Measurements from ENCODE around the gene IL6ST. TPM values are rescaled to one million over a fixed set of nuclear protein-coding genes. Genes with fewer than 3 reads are reported as not detected.
A peak's percentile ranks its signal among the peaks of the same experiment; 100 is the strongest.

IL6ST gene
- total RNA-seq, 1 donor from 2014 or later = 65.1 TPM

DNA sequence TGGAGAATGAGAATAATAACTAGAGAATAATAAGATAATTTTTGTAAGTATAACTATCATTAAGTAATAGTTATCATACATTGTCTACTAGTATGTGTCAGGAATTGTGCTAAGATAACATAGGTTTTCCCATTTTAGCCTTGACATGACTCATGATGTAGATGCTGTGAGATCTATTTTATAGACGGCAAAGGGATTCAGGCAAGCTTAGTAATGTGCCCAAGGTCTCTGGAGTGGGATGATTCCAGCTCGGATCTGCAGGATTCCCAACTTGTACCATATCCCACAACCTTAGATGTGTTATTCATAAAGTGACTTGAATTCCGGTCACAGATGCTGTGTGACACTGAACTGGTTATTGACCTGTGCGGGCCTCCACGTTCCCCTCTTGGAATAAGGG lies 92.1 kb downstream of the IL6ST start:
- intact Hi-C loops (cut with micrococcal nuclease) = loop anchor here (2.0 to 10.0 kb wide), 6 partner anchors 34 to 728 kb away; partner anchors contain the start of genes CDC20B and SLC38A9
- H3K27ac Mint-ChIP-seq = peak overlapping the region; percentile 67

DNA sequence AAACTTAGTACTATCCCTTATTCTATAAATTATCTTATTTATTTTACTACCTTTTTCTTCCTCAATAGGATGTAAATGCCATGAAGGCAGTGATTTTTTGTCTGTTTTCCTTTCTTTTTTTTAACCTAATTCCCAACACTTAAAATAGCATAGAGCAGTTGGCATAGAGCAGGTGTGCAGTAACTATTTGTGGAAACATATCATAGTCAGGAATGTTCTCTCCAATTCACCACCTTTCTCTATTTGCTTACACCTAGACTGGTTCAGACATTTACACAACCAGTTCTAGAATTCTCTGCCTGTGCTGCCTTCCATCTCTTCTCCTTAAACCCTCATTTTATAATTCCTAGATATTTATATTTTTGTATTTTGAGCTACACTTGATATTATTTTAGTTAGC lies 94.0 kb downstream of the IL6ST start:
- DNase-seq = no peak
- H3K4me1 Mint-ChIP-seq = peaks cover 50% of the 10 kb centered on the region
- peaks cover 1% of the 10 kb centered on the region for H3K36me3 Mint-ChIP-seq (ENCODE audit: low read depth)
- no peaks in the 10 kb centered on the region for H3K27me3 Mint-ChIP-seq
- intact Hi-C loops (cut with micrococcal nuclease) = loop anchor here (5.0 to 10.0 kb wide), 4 partner anchors 138 to 726 kb away; partner anchors contain the start of genes CDC20B and SLC38A9
- no peak overlapping the region for H3K4me3 Mint-ChIP-seq
- no peak overlapping the region for H3K27ac Mint-ChIP-seq
- H3K9me3 Mint-ChIP-seq = no peaks in the 10 kb centered on the region

More for the DNA sequence above, 92.1 kb downstream of the IL6ST start:
- Mint-ChIP-seq H3K27me3 (no peaks in the 10 kb centered on the region), H3K9me3 (no peaks in the 10 kb centered on the region), H3K36me3 (ENCODE audit: low read depth) (peaks cover 1% of the 10 kb centered on the region), H3K4me3 (peak overlapping the region; percentile 67), H3K4me1 (peaks cover 47% of the 10 kb centered on the region)
- no peak for DNase-seq

DNA sequence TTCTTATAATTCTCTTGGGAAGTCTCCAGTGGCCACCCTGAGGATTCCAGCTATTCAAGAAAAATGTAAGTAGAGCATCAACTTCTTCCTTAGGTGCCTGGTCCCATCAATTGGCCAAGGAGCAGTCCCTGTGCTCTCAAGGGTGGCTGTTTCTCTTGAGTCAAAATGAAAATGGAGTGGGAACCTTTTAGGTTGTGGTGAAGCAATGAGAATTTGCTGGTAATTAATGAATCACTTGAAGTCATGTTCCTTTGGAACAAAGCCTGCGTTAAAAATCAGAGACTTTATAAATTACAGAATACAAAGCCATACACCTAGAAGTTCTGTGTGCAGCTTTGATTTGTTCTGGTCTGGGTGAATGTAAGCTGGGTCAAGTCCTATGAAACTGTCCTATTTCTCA lies 94.7 kb downstream of the IL6ST start:
- Mint-ChIP-seq H3K27ac (peak overlapping the region; percentile 66), H3K9me3 (no peaks in the 10 kb centered on the region), H3K4me3 (no peak overlapping the region), H3K27me3 (no peaks in the 10 kb centered on the region), H3K36me3 (ENCODE audit: low read depth) (peaks cover 1% of the 10 kb centered on the region), H3K4me1 (peaks cover 43% of the 10 kb centered on the region)
- no peak for DNase-seq
- intact Hi-C loops (cut with micrococcal nuclease) = loop anchor here (5.0 to 10.0 kb wide), 4 partner anchors 138 to 725 kb away; partner anchors contain the start of genes CDC20B and SLC38A9

DNA sequence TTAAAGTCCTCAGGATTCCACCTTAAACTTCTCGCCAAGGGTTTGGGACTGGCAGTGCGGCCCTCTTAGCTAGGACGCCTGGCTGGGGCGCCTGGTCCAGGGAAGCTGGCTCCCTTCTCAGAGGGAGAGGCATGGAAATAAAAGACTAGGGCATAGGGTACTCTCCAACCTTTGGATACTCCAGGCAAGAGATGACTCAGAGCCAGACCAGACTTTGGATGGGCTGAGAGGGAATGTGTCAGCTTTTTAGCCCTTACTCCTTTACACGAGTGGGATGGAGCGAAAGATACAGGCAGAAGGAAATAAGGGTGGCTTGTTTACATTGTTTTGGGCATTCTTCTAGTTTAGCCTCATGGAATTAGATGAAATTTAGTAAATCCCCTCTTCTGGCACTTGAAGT lies 95.4 kb downstream of the IL6ST start:
- Mint-ChIP-seq H3K4me3 (no peak overlapping the region), H3K9me3 (no peaks in the 10 kb centered on the region), H3K27ac (peak overlapping the region; percentile 52), H3K4me1 (peaks cover 41% of the 10 kb centered on the region), H3K36me3 (ENCODE audit: low read depth) (peaks cover 1% of the 10 kb centered on the region), H3K27me3 (no peaks in the 10 kb centered on the region)
- intact Hi-C loops (cut with micrococcal nuclease) = no loop called here
- no peak for DNase-seq

DNA sequence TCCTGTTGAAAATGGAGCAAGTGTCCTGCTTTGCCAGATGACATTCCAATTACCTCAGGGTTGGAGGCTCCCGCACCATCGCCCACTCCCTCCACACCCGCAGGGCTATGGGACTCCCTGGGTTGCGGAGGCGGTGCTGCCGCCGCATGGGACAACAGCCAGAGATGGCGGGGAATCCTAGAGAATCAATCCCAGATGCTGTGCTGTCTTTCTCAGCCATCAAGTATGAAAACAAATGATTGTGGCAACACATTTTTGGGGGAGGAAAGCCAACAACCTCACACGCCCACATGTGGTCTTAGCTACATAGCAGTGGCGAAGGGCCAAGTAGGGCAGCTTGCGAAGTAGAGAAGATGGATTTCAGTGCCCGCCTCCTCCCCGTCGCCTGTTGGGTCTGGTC lies 96.9 kb downstream of the IL6ST start:
- no peak overlapping the region for H3K4me3 Mint-ChIP-seq

GRCh38 chr5:55897206-55897894 lies 97.4 kb downstream of the IL6ST start:
- Mint-ChIP-seq H3K4me3 (no peak overlapping the region), H3K4me1 (peaks cover 31% of the 10 kb centered on the region), H3K27ac (peak overlapping the region; percentile 23), H3K27me3 (no peaks in the 10 kb centered on the region), H3K36me3 (ENCODE audit: low read depth) (peaks cover 1% of the 10 kb centered on the region), H3K9me3 (peaks cover 4% of the 10 kb centered on the region)
- DNase-seq = no peak
- intact Hi-C loops (cut with micrococcal nuclease) = no loop called here

More for the DNA sequence above, 96.9 kb downstream of the IL6ST start:
- peaks cover 32% of the 10 kb centered on the region for H3K4me1 Mint-ChIP-seq
- H3K9me3 Mint-ChIP-seq = no peaks in the 10 kb centered on the region
- peaks cover 1% of the 10 kb centered on the region for H3K36me3 Mint-ChIP-seq (ENCODE audit: low read depth)
- intact Hi-C loops (cut with micrococcal nuclease) = no loop called here
- no peak overlapping the region for H3K27ac Mint-ChIP-seq
- DNase-seq = no peak
- H3K27me3 Mint-ChIP-seq = no peaks in the 10 kb centered on the region

- Mint-ChIP-seq H3K9me3 (peaks cover 4% of the 10 kb centered on the region), H3K36me3 (ENCODE audit: low read depth) (peaks cover 1% of the 10 kb centered on the region), H3K4me1 (peaks cover 31% of the 10 kb centered on the region), H3K27ac (no peak overlapping the region), H3K4me3 (no peak overlapping the region), H3K27me3 (no peaks in the 10 kb centered on the region)
- DNase-seq = no peak
- intact Hi-C loops (cut with micrococcal nuclease) = no loop called here
These were observed 98.1 kb downstream of the IL6ST start for GRCh38 chr5:55896663-55897062.

- Mint-ChIP-seq H3K27me3 (no peaks in the 10 kb centered on the region), H3K4me1 (peaks cover 31% of the 10 kb centered on the region), H3K27ac (no peak overlapping the region), H3K9me3 (peaks cover 4% of the 10 kb centered on the region), H3K4me3 (no peak overlapping the region), H3K36me3 (ENCODE audit: low read depth) (peaks cover 4% of the 10 kb centered on the region)
- no peak for DNase-seq
- intact Hi-C loops (cut with micrococcal nuclease) = no loop called here
These were observed 98.5 kb downstream of the IL6ST start for GRCh38 chr5:55896238-55896637.

- H3K27me3 Mint-ChIP-seq = no peaks in the 10 kb centered on the region
- no peak overlapping the region for H3K4me3 Mint-ChIP-seq
- peaks cover 4% of the 10 kb centered on the region for H3K9me3 Mint-ChIP-seq
- H3K27ac Mint-ChIP-seq = no peak overlapping the region
- intact Hi-C loops (cut with micrococcal nuclease) = no loop called here
- peaks cover 27% of the 10 kb centered on the region for H3K4me1 Mint-ChIP-seq
- DNase-seq = no peak
- H3K36me3 Mint-ChIP-seq (ENCODE audit: low read depth) = peaks cover 4% of the 10 kb centered on the region
These were observed 99.4 kb downstream of the IL6ST start for GRCh38 chr5:55895346-55895745.

GRCh38 chr5:55894135-55894534 lies 100.6 kb downstream of the IL6ST start:
- Mint-ChIP-seq H3K36me3 (ENCODE audit: low read depth) (peaks cover 2% of the 10 kb centered on the region), H3K4me1 (peaks cover 18% of the 10 kb centered on the region), H3K4me3 (no peak overlapping the region), H3K9me3 (peaks cover 4% of the 10 kb centered on the region), H3K27ac (no peak overlapping the region), H3K27me3 (no peaks in the 10 kb centered on the region)
- intact Hi-C loops (cut with micrococcal nuclease) = no loop called here
- DNase-seq = no peak

DNA sequence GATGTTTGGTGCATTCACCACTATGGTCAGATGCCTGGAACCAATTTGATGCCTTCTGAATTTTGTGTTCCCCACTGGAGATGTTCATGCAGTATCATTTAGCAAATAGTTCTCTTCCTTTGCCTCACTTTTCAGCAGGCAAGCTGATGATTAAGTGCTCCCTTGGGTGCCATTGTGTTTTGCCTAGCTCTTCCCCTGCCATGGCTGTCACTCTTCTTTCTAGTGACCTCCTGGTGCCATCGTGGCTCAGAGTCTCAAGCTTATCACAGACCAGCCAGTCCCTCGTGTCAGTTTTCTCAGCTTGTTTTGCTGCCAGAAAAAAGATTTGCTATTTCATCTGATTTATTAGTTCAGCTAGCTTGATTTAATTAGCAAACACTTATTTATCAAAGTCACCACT lies 102.3 kb downstream of the IL6ST start:
- Mint-ChIP-seq H3K27me3 (no peaks in the 10 kb centered on the region), H3K4me3 (no peak overlapping the region), H3K27ac (no peak overlapping the region), H3K36me3 (ENCODE audit: low read depth) (peaks cover 2% of the 10 kb centered on the region), H3K4me1 (peaks cover 20% of the 10 kb centered on the region), H3K9me3 (peaks cover 4% of the 10 kb centered on the region)
- intact Hi-C loops (cut with micrococcal nuclease) = no loop called here
- DNase-seq = no peak

DNA sequence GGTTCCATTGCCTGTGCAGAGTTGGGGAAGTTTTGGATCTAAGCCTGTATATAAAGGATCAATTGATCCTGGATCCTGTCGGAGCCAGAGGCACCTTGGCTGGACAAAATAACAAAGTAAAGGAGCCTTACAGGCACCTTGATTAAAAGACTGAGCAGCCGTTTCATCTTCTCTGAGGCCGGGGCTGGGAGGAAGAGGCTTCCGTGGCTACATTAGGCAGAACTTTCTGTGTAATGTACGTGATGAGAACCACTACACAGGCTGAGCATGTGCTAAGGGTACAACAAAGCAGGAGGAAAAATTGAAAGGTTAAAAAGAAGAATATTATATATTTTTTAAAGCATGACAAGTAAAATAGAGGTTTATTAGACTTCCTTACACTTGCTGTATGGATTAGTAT lies 106.6 kb downstream of the IL6ST start:
- H3K27me3 Mint-ChIP-seq = no peaks in the 10 kb centered on the region
- H3K4me3 Mint-ChIP-seq = no peak overlapping the region
- intact Hi-C loops (cut with micrococcal nuclease) = no loop called here
- DNase-seq = peak; percentile 67
- H3K36me3 Mint-ChIP-seq (ENCODE audit: low read depth) = peaks cover 2% of the 10 kb centered on the region
- peak overlapping the region; percentile 10 for H3K27ac Mint-ChIP-seq
- H3K9me3 Mint-ChIP-seq = peaks cover 4% of the 10 kb centered on the region
- H3K4me1 Mint-ChIP-seq = peaks cover 11% of the 10 kb centered on the region

- H3K27ac Mint-ChIP-seq = no peak overlapping the region
- no peaks in the 10 kb centered on the region for H3K36me3 Mint-ChIP-seq (ENCODE audit: low read depth)
- intact Hi-C loops (cut with micrococcal nuclease) = no loop called here
- H3K27me3 Mint-ChIP-seq = no peaks in the 10 kb centered on the region
- no peak overlapping the region for H3K4me3 Mint-ChIP-seq
- H3K9me3 Mint-ChIP-seq = no peaks in the 10 kb centered on the region
- DNase-seq = no peak
- peaks cover 11% of the 10 kb centered on the region for H3K4me1 Mint-ChIP-seq
These were observed 109.4 kb downstream of the IL6ST start for GRCh38 chr5:55885359-55885758.

All from activated CD4-positive, alpha-beta T cell treated with anti-CD3 and anti-CD28 coated beads, Interleukin-2, amount 10 ng/mL, durations not matched to agents 24 days and 14 days (primary cell).